GM12878 (cell line): ENCODE data around the gene TOMT. TPM values are rescaled to one million over a fixed set of nuclear protein-coding genes. Genes with fewer than 3 reads are reported as not detected.

Experiments
- ASH2L ChIP-seq: fragments of 300-600, 200-600 bp; sonication (generic); IDR thresholded peaks from 2 replicates; pipeline ENCODE4 v1.6.1; 2017; ENCODE audit warnings: low read depth, mild to moderate bottlenecking, borderline replicate concordance
- BMI1 ChIP-seq: fragments of 450-650 bp; IDR thresholded peaks from 2 replicates; pipeline ENCODE4 v1.6.1; 2016; ENCODE audit warnings: mild to moderate bottlenecking, moderate library complexity, borderline replicate concordance
- CBX5 ChIP-seq: sonication (generic); IDR thresholded peaks from 2 replicates; pipeline ENCODE4 v1.6.1; 2016; ENCODE audit warnings: low read depth, moderate library complexity, mild to moderate bottlenecking, inconsistent platforms
- CHD2 ChIP-seq: IDR thresholded peaks from 2 replicates; pipeline ENCODE4 v1.6.1; 2011; ENCODE audit warnings: low read depth, low read length, improper control_type of control experiment, borderline replicate concordance
- CHD4 ChIP-seq: fragments of 200-600 bp; sonication (generic); IDR thresholded peaks from 2 replicates; pipeline ENCODE4 v1.6.1; 2016; ENCODE audit warnings: mild to moderate bottlenecking
- E2F4 ChIP-seq: IDR thresholded peaks from 2 replicates; pipeline ENCODE4 v1.6.1; 2012; ENCODE audit warnings: low read depth, low read length, improper control_type of control experiment
- EP300 ChIP-seq, 2 experiments: fragments of 150-350 bp in 1 of 2; IDR thresholded peaks; 2 replicates each; pipeline ENCODE4 v1.6.1; 2011 to 2012; ENCODE audit warnings: low read depth in 2 of 2, low read length in 2 of 2, borderline replicate concordance in 1 of 2, improper control_type of control experiment in 1 of 2, inconsistent platforms in 1 of 2; ENCODE audit not compliant: control insufficient read depth in 1 of 2
- HCFC1 ChIP-seq: fragments of 150-350 bp; IDR thresholded peaks from 2 replicates; pipeline ENCODE4 v1.6.1; 2014; ENCODE audit warnings: low read length
- HDAC6 ChIP-seq: fragments of 200-600 bp; sonication (generic); IDR thresholded peaks from one replicate; pipeline ENCODE4 v1.8.0; 2017; ENCODE audit warnings: antibody characterized with exemption; ENCODE audit not compliant: unreplicated experiment
- IKZF1 ChIP-seq: fragments of 450-650 bp; conservative IDR thresholded peaks from 2 replicates; pipeline ENCODE4 v1.6.1; 2017; ENCODE audit warnings: antibody characterized with exemption, mild to moderate bottlenecking
- JUNB ChIP-seq: IDR thresholded peaks from 2 replicates; pipeline ENCODE4 v1.6.1; 2016; ENCODE audit warnings: antibody characterized with exemption, mild to moderate bottlenecking
- LARP7 ChIP-seq: fragments of 450-650 bp; IDR thresholded peaks from 2 replicates; pipeline ENCODE4 v1.6.1; 2017; ENCODE audit warnings: mild to moderate bottlenecking
- MTA3 ChIP-seq: IDR thresholded peaks from 2 replicates; pipeline ENCODE4 v1.6.1; 2012; ENCODE audit warnings: low read length, inconsistent platforms, borderline replicate concordance
- NRF1 ChIP-seq: conservative IDR thresholded peaks from 2 replicates; pipeline ENCODE4 v1.6.1; 2011; ENCODE audit warnings: mild to moderate bottlenecking, low read depth, low read length, improper control_type of control experiment
- PAX5 ChIP-seq: IDR thresholded peaks from 2 replicates; pipeline ENCODE4 v1.6.1; 2011; ENCODE audit warnings: low read depth, low read length, borderline replicate concordance
- RCOR1 ChIP-seq: conservative IDR thresholded peaks from 2 replicates; pipeline ENCODE4 v1.6.1; 2012; ENCODE audit warnings: low read depth, low read length, improper control_type of control experiment
- SIN3A ChIP-seq: IDR thresholded peaks from 2 replicates; pipeline ENCODE4 v1.6.1; 2012; ENCODE audit warnings: low read depth, low read length, improper control_type of control experiment
- SMC3 ChIP-seq: IDR thresholded peaks from 2 replicates; pipeline ENCODE4 v1.6.1; 2011; ENCODE audit warnings: low read length, improper control_type of control experiment, borderline replicate concordance
- SRF ChIP-seq, 2 experiments: IDR thresholded peaks; 2 replicates each; pipeline ENCODE4 v1.6.1; 2011; ENCODE audit warnings: low read depth in 2 of 2, low read length in 2 of 2, mild to moderate bottlenecking in 1 of 2, moderate library complexity in 1 of 2
- ZNF217 ChIP-seq: fragments of 450-650 bp; IDR thresholded peaks from 2 replicates; pipeline ENCODE4 v1.6.1; 2017; ENCODE audit warnings: antibody characterized with exemption, mild to moderate bottlenecking
- ZNF592 ChIP-seq: fragments of 450-650 bp; IDR thresholded peaks from 2 replicates; pipeline ENCODE4 v1.6.1; 2017; ENCODE audit warnings: mild to moderate bottlenecking, moderate library complexity
- ZSCAN29 ChIP-seq: fragments of 450-650 bp; IDR thresholded peaks from 2 replicates; pipeline ENCODE4 v1.6.1; 2017; ENCODE audit warnings: mild to moderate bottlenecking, moderate library complexity
- polyA plus RNA-seq, 11 experiments: library from polyadenylated mRNA; depleted of rRNA in 4 of 11; unstranded in 6 of 11; stranded (reverse) in 5 of 11; fragments of >200 nt; fragmentation: Nextera tagmentation in 4 of 11; fragmentation: Illumina TruSeq in 1 of 11; extraction: Ambion mirVana in 4 of 11; extraction: Trizol in 1 of 11; gene quantifications; 1 replicate in 1 of 11; 2 replicates in 10 of 11; pipeline versions ENCODE4 v1.2.1 to v1.2.3, GENCODE V29; 2011 to 2016; ENCODE audit warnings: inconsistent platforms in 2 of 11, missing spikeins in 2 of 11, low read depth in 1 of 11
- total RNA-seq, 4 experiments: library from RNA; depleted of rRNA in 3 of 4; stranded (reverse); fragments of >200 nt in 3 of 4; fragmentation: Illumina TruSeq in 1 of 4; extraction: Trizol in 1 of 4; gene quantifications; 2 replicates each; pipeline versions ENCODE4 v1.2.1 to v1.2.3, GENCODE V29; 2013 to 2021
- TF ChIP-seq, protein P1 (sequence below): fragments of 450-650 bp; IDR thresholded peaks from 2 replicates; pipeline ENCODE4 v1.6.1; 2016; ENCODE audit warnings: mild to moderate bottlenecking
- TF ChIP-seq, protein P2 (sequence below): fragments of 450-650 bp; IDR thresholded peaks from 2 replicates; pipeline ENCODE4 v1.6.1; 2016; ENCODE audit warnings: mild to moderate bottlenecking

Gene TOMT
- total and polyA plus RNA-seq, 10 of the 15 experiments (the other 5 are each of a cell fraction or from before 2014, with no cell fraction given) = not detected

DNA sequence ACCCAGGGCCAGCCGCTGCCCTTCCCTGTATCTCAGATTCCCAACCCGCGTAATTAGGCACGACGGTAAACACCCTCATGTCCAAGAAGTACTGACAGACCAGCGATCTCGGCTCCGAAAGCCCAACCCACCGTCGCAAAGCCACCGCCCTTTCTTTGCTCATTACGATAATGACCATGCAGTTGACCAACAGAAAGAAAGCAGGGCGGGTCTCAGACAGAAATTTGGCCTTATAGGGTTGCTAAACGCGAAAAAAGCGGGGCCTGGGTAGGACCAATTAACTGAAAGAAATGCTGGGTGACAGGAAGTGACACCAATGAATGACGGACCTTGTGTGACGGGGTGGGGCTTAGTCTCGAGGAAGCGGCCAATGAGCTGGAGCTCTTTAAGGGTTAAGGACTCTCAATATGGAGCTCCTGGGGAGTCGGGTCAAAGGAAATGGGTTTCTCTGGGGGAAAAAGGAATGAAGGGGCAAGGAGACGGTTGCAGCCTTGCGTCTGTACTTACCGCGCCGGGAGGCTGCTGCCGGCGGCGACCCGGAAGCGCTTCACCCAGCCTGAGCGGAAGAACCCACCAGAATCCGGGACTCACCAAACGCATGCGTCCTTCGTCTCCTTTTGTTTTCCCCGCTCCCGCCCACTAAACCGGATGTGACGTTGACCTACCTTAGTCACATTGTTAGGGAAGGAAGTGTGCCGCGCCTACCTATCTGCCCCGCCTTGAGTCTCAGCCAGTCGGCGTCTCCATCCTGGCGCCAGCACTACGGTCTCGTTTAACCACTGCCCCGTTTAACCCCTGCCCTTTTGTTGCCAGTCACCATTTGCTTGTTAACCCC is 6.6 kb downstream of the TOMT start, which contains the start of gene ANAPC15 (continued):
- TF ChIP-seq CHD2 = peak; percentile 87
- peak; percentile 98 for TF ChIP-seq ASH2L
- TF ChIP-seq CHD4 = no peak
- TF ChIP-seq NRF1 = peak; percentile 73
- peak; percentile 85 for TF ChIP-seq IKZF1
- peak; percentile 42 to 97 for TF ChIP-seq SRF (IDR thresholded peaks at IDR 0.05; ENCODE audit: low read depth in 2 of 2, low read length in 2 of 2)
- TF ChIP-seq SMC3 = 0 out of 2 replicates have a peak, but pooled peaks have one; percentile 23
- TF ChIP-seq BMI1 = no peak
- TF ChIP-seq RCOR1 = no peak
- no peak for TF ChIP-seq JUNB
- no peak for TF ChIP-seq HDAC6
- TF ChIP-seq, protein P1, sequence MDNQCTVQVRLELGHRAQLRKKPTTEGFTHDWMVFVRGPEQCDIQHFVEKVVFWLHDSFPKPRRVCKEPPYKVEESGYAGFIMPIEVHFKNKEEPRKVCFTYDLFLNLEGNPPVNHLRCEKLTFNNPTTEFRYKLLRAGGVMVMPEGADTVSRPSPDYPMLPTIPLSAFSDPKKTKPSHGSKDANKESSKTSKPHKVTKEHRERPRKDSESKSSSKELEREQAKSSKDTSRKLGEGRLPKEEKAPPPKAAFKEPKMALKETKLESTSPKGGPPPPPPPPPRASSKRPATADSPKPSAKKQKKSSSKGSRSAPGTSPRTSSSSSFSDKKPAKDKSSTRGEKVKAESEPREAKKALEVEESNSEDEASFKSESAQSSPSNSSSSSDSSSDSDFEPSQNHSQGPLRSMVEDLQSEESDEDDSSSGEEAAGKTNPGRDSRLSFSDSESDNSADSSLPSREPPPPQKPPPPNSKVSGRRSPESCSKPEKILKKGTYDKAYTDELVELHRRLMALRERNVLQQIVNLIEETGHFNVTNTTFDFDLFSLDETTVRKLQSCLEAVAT = peak; percentile 17
- TF ChIP-seq E2F4 = peak; percentile 87
- TF ChIP-seq SIN3A = no peak; the same call in 1 of the 2 replicates
- TF ChIP-seq HCFC1 = peak; percentile 79
- no peak for TF ChIP-seq MTA3
- no peak for TF ChIP-seq PAX5
- no peak for TF ChIP-seq ZNF217
- TF ChIP-seq EP300 (IDR thresholded peaks at IDR 0.05; ENCODE audit: borderline replicate concordance in 1 of 2, control insufficient read depth in 1 of 2, low read depth in 2 of 2, low read length in 2 of 2) = no peak
- TF ChIP-seq, protein P2, sequence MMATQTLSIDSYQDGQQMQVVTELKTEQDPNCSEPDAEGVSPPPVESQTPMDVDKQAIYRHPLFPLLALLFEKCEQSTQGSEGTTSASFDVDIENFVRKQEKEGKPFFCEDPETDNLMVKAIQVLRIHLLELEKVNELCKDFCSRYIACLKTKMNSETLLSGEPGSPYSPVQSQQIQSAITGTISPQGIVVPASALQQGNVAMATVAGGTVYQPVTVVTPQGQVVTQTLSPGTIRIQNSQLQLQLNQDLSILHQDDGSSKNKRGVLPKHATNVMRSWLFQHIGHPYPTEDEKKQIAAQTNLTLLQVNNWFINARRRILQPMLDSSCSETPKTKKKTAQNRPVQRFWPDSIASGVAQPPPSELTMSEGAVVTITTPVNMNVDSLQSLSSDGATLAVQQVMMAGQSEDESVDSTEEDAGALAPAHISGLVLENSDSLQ = peak; percentile 99
- TF ChIP-seq LARP7 = no peak
- TF ChIP-seq ZSCAN29 = no peak
- no peak for TF ChIP-seq CBX5
- TF ChIP-seq ZNF592 = no peak
